GM21390 (cell line): ENCODE results near the gene WDR62.

ENCODE experiments used
- ATAC-seq: cut with Tn5 transposase; IDR thresholded peaks from one replicate; pipeline ENCODE4 v1.9.1; 2021; ENCODE audit not compliant: unreplicated experiment

Gene WDR62

GRCh38 chr19:36054733-36055686 is at the start of gene WDR62:
Gene WDR62 (plus strand): TSS chr19:36054897. CDS start chr19:36054972, 75 bp downstream.
- peak; percentile 62 for ATAC-seq

DNA sequence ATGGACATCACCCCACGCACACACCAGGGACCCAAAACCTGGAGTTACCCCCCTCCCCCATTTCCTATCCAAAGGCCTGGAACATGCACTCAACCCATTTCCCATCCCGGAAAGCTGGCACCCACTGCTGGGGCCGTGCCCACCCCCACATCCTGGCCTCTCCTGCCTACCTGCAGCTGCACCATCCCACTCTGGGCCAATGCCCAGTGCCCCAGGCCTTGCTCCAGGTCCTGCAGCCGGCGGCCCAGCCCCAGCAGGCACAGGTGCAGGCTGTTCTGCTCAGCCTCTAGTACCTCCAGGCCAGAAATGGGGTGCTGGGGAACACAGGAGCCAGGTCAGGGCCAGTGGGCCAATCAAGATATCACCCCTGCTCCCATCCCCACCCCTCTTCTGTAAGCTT is 47.7 kb upstream of the WDR62 start:
- ATAC-seq, result no peak

DNA sequence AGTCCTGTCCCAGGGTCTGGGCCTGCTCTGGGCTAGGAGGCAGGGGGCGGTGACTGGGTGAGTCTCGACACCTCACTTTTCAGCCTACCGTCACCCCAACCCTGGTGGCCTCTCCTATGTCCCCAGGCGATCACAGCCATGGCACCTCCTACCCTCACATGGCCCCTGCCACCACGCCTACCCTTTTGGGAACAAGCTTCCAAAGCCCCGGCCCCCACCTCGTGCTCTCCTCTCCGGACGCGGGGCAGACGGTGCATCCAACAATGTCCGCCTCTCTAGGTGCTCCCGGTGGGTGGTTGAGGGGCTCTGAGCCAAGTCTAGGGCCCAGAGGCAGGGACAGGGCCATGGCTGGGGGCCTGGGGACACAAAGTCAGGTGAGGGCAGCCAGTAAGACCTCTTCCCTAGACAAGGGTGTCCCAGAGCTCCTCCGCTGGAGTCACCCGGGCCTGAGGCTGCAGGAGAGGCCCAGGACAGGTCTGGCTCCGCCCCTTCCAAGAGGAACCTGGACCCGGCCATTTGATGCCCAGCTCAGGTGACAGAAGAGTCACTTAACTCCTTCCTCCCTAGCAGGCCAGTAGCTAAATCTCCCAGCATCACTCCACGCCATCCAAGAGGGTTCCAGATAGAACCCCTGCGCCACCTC is 46.2 kb upstream of the WDR62 start, which contains the start of gene SYNE4:
SYNE4 (minus strand) TSS at position 478 of the 643 bp plus-strand sequence; CDS start at position 346, 132 bp downstream.
- ATAC-seq, result no peak

DNA sequence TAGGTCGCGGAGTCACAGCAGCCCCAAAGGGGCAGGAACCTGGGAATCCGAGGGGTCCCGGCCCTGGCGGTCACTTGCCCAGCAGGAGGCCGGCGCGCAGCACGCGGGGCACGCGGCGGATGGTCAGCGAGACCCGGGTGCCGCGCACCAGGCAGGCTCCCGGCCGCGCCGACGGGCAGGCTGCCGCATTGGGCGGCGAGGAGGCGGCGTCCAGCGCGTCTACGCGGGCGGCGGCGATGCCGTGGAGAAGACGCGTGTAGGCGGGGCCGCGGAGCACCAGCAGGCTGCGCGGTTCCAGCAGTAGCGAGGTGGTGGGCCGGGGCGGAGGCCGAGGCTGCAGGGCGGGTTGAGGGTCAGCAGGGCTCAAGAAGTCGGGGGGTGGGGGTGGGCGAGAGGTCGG is 45.5 kb upstream of the WDR62 start:
- no peak for ATAC-seq

- ATAC-seq, result no peak
These were observed 44.9 kb upstream of the WDR62 start for GRCh38 chr19:36009633-36010379.

DNA sequence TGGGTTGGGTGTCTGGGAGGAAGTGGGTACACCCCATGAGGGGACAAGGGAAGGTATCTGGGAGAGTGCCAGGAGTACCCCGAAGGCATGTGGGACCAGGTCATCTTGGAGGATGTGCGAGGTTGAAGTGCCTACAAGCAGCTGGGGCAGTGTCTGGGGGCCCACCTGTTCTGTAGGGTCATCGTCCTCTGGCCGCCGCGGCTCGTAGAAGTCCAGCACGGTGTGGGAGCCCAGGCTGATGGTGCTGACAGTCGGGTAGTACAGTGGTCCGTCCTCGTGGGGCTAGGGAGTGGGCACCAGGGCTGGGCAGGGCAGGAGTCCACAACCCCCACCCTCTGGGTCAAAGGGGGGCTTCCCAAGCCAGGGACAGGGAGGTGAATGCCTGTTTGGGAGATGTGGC is 44.3 kb upstream of the WDR62 start:
- ATAC-seq, result no peak

GRCh38 chr19:36013280-36014011 is 41.3 kb upstream of the WDR62 start:
- no peak for ATAC-seq

GRCh38 chr19:36014012-36014924 is 40.4 kb upstream of the WDR62 start, which contains the start of gene ALKBH6:
Gene ALKBH6 (minus strand): TSS chr19:36014213. CDS start chr19:36013397, 816 bp downstream.
- peak; percentile 97 for ATAC-seq

DNA sequence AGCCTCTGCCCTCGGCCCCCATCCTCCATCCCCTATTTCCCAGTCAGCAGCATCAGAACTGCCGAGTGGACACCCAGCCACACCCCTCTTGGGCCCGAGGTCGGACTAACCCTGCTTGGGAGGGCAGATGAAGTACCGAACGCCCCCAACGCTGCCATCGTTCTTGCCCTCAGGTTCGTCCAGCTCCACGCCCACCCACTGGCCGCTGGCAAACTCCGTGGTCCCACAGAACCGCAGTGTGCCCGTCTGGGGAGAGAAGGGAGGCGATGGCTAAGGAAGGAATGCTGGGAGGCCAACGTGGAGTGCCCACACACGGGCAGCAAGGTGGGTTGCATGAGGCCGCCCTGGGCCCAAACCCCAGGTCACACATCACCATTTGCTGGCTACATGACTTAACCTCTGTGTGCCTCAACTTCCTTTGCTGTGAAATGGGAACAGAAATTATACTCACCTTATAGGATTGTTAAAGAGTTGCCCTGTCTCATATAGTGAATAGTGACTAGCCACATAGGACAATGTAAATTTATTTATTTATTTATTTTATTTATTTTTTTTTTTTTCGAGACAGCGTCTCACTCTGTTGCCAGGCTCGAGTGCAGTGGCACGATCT is 35.5 kb upstream of the WDR62 start:
- no peak for ATAC-seq

DNA sequence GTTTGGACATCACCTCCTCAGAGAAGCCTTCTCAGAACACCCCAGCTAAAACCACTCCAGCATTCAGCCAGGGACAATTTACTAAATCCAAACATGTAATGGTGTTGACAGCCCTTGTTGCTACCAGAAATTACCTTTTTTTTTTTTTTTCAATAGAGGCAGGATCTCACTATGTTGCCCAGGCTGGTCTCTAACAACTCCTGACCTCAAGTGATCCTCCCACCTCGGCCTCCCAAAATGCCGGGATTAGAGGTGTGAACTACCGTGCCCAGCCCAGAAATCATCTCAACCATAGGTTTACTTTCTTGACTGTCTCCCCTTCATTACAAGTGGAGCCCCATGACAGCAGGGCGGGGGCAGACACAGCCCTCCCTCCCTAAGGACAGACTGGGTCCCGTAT is 31.3 kb upstream of the WDR62 start:
- ATAC-seq, result no peak

GRCh38 chr19:36025541-36025940 is 29.2 kb upstream of the WDR62 start:
- ATAC-seq, result no peak

DNA sequence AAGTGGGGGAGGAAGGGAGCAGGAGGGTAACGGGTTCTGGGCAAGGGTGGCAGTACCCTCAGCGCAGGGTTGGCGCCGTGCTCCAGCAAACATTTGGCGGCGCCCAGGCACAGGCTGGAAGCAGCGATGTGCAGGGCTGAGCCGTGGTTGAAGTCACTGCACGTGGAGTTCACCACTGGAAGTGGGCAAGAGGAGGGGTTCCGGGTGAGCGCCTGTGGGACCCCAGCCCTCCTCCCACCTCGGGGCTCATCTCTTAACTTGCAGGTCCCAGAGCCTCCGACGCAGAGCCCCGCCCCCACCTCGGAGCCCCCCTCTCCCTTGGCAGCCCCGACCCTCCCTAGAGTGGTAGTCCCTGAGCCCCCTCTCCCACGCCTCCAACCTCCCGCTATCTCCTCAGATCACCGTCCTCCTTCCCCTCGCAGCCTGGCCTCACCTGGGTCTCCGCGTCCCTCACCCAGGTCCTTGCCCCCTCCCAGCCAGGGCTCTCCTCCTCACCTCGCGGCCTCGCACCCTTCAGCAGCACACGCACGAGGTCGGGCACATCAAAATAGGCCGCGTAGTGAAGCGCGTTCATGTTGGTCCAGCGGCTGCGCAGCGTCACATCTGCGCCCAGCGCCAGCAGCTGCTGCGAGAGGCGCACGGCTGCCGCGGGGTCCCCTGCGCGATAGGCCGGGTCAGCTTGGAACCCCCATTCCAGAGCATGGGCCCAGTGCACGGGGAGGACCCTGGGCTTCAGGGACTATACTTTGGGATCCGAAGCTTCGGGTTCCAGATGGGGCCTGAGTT is 28.4 kb upstream of the WDR62 start:
- ATAC-seq, result no peak

- ATAC-seq, result no peak
These were observed 27.0 kb upstream of the WDR62 start for GRCh38 chr19:36027696-36028095.

DNA sequence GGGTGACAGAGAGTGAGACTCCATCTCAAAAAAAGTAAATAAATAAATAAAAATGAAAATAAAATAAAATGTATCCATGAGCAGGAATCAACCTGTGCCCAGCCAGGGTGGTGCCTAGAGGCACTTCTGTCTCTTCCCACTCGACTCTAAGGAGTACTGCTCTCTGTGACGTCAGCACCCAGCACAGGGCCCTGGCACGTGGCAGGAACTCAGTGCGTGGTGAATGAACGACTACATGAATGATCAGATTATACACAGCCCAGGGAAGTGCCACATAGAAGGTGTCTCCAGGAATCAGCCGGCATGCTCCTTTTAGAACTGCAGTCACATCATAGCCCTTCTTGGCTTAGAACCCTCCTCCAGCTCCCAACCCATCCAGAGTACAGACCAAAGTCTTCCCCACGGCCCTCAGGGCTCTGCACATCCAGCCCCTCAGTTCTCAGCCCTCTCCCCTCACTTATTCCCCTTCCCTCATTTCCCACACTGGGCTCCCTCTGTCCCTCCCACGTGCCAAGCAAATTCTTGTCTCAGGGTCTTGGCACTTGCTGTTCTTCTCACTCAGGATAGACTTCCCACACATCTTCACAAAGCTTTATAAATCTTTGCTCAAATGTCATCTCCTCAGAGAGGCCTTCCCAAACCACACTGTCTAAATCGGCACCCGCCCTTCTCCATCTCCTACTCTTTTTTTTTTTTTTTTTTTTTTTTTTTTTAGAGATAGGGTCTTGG is 26.2 kb upstream of the WDR62 start:
- no peak for ATAC-seq

- no peak for ATAC-seq
These were observed 24.2 kb upstream of the WDR62 start for GRCh38 chr19:36030264-36031148.

DNA sequence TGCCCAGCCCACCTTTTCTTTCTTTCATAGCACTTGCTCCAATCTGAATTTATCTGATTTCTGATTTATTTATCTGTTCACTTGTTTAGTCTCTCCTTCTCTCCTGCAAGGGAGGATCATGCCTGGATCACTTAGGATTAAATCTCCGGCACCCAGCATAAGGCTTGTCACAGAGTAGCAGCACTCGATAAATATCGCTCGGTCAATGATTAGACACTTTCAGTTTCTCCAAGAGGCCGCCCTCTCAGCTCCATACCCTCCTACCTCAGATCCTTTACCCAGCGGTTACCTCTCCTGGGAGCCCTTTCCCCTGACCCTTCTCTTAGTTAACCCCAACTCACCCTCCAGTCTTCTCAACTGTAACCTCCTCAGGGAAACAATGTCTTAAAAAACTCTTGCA is 23.4 kb upstream of the WDR62 start:
- no peak for ATAC-seq
